HG02798 (cell line): ENCODE data around the gene EVL.
"Not testable (repeated sequence)": the region's sequence is repeated elsewhere in the genome, so short reads cannot be mapped to it uniquely, and the experiment has no call there.

Experiments used
- ATAC-seq: cut with Tn5 transposase; IDR thresholded peaks from one replicate; pipeline ENCODE4 v1.9.1; 2021; ENCODE audit warnings: mild to moderate bottlenecking; ENCODE audit not compliant: unreplicated experiment, poor library complexity

The EVL gene

DNA sequence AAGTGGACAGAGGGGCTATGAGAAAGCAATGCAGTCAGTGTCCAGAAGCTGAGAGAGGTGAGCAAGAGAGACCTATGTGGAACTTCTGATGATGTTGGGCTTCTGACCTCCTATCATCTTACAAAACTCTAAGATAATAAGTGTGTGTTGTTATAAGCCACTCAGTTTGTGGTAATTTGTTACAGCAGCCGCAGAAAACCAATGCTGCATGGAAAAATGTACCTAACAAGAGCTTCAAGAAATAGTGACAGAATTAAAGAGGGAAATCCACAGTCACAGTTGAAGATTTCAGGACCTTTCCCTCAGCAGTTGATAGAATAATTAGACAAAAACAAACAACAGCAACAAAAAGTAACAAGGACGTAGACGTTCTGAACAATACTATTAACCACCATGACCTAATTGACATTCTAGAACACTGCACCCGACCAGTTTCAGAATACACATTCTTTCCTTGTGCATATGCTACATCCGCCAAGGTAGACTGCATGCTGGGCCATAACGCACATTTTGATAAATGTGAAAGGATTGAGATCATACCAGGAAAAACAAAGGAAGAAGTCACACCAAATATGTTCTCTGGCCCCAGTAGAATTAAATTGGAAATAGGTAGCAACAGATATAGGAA is 1.8 kb upstream of the EVL start:
- no peak for ATAC-seq

DNA sequence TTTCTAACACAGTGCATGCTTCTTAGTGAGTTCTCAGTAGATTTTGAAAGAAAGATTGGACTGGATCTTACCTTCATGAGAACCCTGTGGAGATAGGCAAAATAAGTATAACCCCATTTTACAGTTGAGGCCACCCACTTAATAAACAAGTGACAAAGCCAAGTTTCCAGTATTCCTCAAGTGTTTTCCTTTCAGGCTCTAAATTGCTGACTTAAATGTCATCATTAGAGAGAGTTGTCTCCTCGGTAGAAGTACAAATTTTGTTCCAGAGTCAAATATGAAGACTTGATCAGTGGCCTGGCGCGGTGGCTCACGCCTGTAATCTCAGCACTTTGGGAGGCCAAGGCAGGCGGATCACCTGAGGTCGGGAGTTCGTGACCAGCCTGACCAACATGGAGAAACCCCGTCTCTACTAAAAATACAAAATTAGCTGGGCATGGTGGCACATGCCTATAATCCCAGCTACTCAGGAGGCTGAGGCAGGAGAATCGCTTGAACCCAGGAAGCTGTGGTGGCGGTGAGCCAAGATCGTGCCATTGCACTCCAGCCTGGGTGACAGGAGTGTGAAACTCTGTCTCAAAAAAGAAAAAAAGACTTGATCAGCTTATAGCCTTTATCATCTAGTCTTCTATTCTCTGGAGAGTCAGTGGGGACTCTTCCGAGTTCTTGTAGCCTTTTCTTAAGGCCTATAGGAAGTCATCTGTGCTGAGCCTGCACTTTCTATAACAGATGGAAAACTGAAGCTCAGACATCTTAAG is 708 bp upstream of the EVL start:
- ATAC-seq, result not testable (repeated sequence)

DNA sequence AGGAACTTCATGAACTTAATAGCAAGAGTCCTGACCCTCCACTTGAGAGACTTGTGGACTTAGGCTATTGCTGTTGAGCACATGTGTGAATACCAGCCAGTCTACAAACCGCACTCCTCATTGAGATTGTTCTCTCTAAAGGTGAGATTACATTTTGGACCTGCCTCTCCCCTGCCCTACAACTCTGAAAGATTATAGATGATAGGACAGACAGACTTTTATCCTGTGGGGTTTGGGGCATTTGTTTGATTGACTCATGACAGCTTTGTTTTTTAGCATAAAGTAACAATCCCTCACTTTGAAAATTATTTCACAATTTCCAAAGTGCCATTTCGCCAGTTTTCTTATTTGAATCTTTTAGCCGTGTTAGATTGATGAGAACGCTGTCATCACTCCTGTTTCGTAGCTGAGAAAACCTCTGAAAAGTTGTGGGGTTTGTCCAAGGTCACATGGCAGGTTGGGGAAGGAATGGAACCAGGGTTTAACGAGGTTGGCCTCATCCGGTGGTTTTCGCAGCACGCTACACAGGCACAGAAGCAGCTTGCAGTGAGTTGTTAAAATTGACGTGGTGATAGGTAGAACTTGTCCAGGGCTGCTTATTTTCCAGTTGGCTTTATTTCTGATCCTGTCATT is 836 bp downstream of the EVL start:
- peak; percentile 42 for ATAC-seq

DNA sequence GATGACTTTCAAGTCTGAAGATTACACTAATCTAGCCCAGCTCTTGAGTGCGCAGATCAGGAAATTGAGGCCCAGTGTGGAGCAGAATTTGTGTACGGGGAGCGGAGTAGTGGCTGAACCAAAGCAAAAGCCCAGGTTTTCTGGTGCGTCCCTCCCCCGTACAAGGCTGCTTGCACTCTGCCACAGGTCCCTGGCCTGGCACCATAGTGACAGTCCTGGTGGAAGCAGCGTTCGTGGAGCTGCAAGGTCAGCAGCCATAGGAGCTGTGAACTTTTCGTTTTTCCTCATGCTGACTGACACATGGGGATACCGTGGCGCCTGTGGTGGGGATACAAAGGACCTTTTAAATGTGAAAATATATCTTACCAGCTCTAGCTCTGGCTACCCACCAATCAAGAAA is 1.7 kb downstream of the EVL start:
- no peak for ATAC-seq

DNA sequence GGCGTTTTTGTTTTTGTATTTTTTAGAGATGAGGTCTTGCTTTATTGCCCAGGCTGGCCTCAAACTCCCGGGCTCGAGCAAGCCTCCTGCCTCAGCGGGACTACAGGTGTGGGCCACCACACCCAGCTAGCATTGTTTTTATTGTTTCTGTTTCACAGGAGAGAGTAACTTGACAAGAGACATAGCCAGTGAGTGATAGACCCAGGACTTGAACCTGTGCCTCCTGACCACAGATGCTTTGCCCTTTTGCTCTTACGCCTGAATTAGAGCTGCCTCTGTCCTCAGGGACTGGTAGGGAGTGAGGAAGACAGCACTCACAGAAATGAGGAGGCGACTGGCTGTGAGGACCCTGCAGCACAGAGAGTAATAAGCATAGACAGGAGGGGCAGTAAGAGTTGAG is 2.3 kb downstream of the EVL start:
- ATAC-seq, result peak; percentile 13

DNA sequence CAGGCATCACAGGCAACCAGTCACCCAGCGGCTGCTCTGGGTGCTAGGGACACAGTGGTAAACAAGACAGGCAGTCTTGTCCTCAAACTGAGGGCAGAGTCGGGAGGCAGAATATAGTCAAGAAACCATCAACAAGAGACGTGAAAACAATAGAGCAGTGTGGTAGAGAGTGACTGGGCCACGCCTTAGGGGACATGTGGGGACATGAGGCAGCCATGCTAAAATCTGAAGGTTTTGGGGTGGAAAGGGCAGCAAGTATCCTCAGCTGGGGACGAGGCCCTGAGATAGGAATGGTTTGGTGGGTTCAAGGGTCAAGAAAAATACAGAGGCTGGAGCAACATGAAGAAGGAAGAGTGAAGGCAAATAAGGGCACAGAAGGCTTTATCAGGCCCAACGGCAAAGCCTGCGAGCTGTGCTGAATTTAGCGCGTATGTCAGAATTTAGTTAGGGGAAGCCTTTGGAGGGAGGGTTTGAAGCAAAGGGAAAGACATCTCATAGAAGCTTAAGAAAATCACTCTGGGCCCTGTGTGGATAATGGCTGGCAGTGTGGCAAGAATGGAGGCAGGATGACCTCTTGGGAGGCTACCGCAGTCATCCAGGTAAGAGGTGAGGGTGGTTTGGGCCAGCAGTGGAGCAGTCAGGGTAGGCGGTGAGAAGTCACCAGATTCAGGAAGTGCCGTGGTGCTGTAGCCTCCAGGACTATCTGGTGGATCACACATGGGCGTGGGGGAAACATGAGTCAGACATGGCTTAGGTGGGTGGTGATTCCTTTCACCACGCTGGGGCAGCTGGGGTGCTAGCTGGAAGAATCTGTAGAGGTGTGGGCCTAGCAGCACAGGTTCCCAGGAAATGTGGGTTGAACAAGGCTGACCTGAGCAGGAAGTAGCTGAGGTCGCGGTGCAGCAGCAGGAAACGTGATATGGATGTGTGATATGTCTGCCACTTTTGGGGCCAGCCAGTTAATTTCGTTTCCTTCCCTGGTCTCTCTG is 3.0 kb downstream of the EVL start:
- peak; percentile 33 for ATAC-seq

GRCh38 chr14:100069161-100069800 is 4.1 kb downstream of the EVL start:
- no peak for ATAC-seq

- no peak for ATAC-seq
These were observed 5.1 kb downstream of the EVL start for GRCh38 chr14:100070310-100070709.

DNA sequence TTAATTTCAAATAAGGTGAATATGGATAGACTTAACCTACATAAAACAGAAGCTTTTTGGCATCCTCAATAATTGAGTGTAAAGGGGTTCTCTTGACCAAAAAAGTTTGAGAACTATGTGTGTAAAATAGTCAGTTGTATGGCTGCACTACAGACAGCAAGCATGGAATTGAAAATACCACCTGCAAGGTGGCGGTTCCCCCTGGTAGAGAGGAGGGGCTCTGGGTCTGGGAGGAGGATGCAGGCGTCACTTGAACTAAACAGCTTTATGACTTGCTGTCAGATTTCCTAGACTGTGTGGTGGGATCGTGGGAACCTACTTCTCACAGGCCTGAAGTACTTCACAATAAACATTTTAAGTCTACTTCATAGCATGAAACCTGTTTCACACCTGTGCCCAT is 6.3 kb downstream of the EVL start:
- no peak for ATAC-seq

- peak; percentile 25 for ATAC-seq
These were observed 7.6 kb downstream of the EVL start for GRCh38 chr14:100072783-100073346.

DNA sequence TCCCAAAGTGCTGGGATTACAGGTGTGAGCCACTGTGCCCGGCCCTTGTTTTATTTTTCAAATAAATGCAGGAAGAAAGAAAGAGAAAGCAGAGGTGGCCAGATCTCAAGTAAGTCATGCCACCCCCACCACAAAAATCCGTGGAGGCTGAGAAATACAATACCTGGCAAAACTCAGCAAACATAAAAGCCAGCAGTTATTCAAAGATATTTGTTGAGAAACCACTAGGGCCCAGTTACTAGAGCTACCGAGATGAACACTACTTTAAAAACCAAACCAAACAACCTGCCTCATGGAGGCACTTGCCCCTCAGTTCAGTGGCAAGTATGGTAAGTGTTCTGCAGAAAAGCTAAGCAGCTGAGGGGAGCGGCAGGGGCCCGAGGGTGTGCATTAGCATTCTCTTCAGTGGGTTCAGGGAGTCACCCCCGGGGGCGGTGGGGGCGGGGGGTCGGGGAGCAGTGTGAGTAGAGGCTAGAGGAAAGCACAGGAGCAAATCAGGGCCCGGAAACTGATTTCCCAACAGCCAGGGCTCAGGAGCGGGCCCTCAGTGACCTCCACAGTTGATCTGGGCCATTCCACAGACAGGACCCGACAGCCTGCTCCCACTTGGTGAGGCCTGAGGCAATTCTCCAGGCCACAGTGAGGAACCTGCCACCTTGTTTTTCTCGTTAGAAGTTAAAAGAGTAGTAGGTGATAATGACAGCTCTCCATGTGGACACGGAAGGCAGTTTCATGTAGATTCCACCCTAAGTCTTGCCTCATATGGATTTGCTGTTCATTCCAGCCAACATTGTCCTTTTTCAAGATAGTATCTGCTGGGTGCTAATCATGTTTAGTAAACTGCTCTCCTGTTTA is 8.6 kb downstream of the EVL start:
- no peak for ATAC-seq

DNA sequence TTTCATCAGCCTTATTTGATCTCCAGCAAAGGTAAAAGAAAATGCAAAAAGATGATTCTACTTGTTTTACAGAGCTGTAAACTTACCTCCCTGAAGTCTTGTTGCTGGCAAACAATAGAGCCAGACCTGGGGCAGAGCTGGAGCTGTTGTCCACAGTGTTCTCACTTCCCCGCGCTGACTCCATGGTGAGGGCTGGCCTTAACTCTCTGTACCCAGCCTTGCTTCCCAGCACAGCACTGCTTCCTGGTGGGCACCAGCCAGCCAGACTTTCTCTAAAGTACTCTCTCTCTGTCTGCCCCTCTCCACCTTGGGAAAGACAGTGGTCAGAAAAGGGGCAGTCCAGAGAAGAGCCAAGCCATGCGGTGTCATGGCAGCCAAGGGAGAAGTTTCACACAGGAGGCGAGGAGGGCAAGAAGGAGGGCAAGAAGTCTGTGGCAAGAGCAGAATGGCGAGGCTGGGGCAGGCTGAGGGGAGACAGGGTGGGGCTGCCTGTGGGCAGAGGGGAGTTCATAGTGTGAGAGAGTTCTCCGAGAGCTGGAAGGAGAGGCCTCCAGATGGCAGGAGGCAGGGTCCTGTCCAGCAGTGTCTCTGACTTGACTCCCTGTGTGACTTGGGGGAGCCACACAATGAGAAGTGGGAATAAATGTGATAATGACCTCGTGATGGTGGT is 9.3 kb downstream of the EVL start:
- no peak for ATAC-seq

DNA sequence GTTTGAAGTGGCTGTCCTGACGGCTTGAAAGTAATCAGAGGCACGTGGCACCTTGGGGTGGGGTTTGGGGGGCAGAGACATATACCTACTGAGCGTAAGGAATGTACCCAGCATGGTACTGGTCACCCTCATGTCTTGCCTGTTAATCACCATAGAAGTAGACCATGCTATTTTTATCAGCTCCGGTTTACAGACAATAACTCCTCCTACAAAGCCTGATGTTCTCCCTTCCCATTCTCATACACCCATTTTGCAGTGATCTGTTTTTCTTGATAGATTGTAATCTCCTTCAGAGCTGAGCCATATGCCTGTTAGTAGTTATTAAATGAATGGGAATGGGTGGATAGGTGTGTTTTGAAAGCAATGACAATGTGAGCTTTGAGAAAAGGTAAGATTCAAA is 10.5 kb downstream of the EVL start:
- no peak for ATAC-seq

DNA sequence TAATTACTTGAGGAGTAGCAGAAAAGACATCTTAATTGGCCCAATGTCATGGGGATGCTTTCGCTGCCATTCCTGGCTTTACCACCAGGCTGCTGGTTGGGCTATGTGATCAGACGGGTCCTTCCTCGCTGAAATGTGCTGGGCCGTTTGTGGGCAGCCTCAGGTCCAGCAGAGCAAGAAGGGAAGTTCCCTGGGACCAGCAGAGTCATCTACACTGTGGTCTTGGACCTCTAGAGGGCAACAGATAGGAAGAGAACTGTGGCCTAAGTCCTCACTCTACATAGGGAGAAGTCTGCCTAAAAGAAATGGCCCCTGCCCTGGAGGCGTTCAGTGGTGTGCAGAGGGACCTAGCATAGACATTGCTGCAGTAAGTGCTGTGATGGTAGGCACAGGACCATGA is 10.9 kb downstream of the EVL start:
- peak; percentile 50 for ATAC-seq

DNA sequence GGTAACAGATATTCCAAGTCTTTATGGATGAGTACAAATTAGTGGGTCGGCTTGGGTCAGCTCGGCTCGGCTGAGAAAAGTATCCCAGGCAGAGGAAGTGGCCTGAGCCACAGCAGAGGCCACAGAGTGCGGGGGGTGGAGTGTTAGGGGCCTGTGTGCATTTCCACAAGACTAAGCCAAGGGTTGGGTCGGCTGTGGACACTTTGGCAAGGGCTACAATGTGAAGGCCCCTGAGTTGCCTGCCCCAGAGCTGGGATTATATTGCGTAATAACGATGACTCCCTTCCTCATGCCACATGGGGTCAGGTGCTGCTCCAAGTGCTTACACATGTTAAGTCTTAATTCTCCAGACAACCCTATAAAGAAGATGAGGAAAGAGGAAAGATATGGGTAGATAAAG is 11.4 kb downstream of the EVL start:
- ATAC-seq, result no peak

DNA sequence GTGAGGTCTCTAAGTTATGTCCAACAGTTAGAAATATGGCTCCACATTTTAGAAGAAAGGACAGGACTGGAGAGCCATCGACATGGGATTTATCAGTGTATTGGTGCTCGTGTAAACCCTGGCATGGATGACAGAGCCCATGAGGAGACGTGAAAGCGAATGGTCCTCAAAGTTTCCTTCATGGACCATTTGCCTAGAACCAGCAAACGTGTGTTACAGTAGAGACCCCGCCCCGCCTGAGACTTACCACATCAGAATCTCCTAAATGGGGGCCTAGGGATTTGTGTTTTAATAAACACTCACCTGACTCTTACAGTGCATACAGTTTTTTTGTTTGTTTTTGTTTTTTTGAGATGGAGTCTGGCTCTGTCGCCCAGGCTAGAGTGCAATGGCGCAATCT is 12.2 kb downstream of the EVL start:
- no peak for ATAC-seq

GRCh38 chr14:100078216-100078803 is 13.1 kb downstream of the EVL start:
- ATAC-seq, result no peak
